ENCODE results near the gene ZMIZ1. TPM values are rescaled to one million over a fixed set of nuclear protein-coding genes. Genes with fewer than 3 reads are reported as not detected.

The ZMIZ1 gene
- total RNA-seq, 1 experiment from 2014 or later = 42.3 TPM

GRCh38 chr10:79187121-79187940, 118.6 kb downstream of the ZMIZ1 start:
- no peak for TF ChIP-seq CTCF (IDR thresholded peaks at IDR 0.05; ENCODE audit: insufficient read depth in 1 of 2, low read depth in 1 of 2, low read length in 1 of 2, severe bottlenecking in 1 of 2, unreplicated experiment in 1 of 2)
- BruUV-seq (replicated peaks) = no TSS peak
- peaks cover 55% of the 10 kb centered on the region for H3K4me1 Mint-ChIP-seq (ENCODE audit: low read depth, unreplicated experiment)
- peaks cover 22% of the 10 kb centered on the region for H3K36me3 Mint-ChIP-seq (ENCODE audit: insufficient read depth, unreplicated experiment)
- H3K27ac Mint-ChIP-seq (ENCODE audit: unreplicated experiment) = peak overlapping the region; percentile 91
- ChIA-PET CTCF (no interaction called here), POLR2A (no interaction called here)
- H3K36me3 ChIP-seq (ENCODE audit: control insufficient read depth, insufficient read depth, low read length) = peaks cover 4% of the 10 kb centered on the region
- DNase-seq = no peak
- no peaks in the 10 kb centered on the region for H3K9me3 ChIP-seq
- no peaks in the 10 kb centered on the region for H3K9me3 Mint-ChIP-seq (ENCODE audit: unreplicated experiment)
- no peaks in the 10 kb centered on the region for H3K27me3 ChIP-seq (replicated peaks; ENCODE audit: control insufficient read depth, insufficient read depth, low read length)
- H3K4me3 Mint-ChIP-seq (ENCODE audit: unreplicated experiment) = no peak overlapping the region
- H3K4me3 ChIP-seq (ENCODE audit: low read depth, low read length) = no peak overlapping the region
- intact Hi-C loops (cut with micrococcal nuclease; ENCODE audit: unreplicated experiment) = no loop called here
- H3K4me1 ChIP-seq = peaks cover 74% of the 10 kb centered on the region
- no peaks in the 10 kb centered on the region for H3K27me3 Mint-ChIP-seq (ENCODE audit: insufficient read depth, unreplicated experiment)

- H3K27ac Mint-ChIP-seq (ENCODE audit: unreplicated experiment) = peak overlapping the region; percentile 91
- DNase-seq = peak; percentile 85 to 91
- BruUV-seq (replicated peaks) = TSS peak; percentile 59
- H3K4me1 Mint-ChIP-seq (ENCODE audit: low read depth, unreplicated experiment) = peaks cover 57% of the 10 kb centered on the region
- H3K27me3 ChIP-seq (replicated peaks; ENCODE audit: control insufficient read depth, insufficient read depth, low read length) = no peaks in the 10 kb centered on the region
- peaks cover 21% of the 10 kb centered on the region for H3K36me3 Mint-ChIP-seq (ENCODE audit: insufficient read depth, unreplicated experiment)
- peak overlapping the region; percentile 46 for H3K4me3 Mint-ChIP-seq (ENCODE audit: unreplicated experiment)
- peaks cover 63% of the 10 kb centered on the region for H3K4me1 ChIP-seq
- no peaks in the 10 kb centered on the region for H3K27me3 Mint-ChIP-seq (ENCODE audit: insufficient read depth, unreplicated experiment)
- intact Hi-C loops (cut with micrococcal nuclease; ENCODE audit: unreplicated experiment) = loop anchor here (1.0 kb wide), 1 partner anchor 31 kb away; no protein-coding TSS in a partner anchor
- ChIA-PET POLR2A (interaction anchor here (0.9 kb wide), 1 partner anchor 30 kb away, joined by 3 read pairs; no protein-coding TSS in a partner anchor), CTCF (no interaction called here)
- H3K36me3 ChIP-seq (ENCODE audit: control insufficient read depth, insufficient read depth, low read length) = peaks cover 4% of the 10 kb centered on the region
- H3K9me3 ChIP-seq = no peaks in the 10 kb centered on the region
- TF ChIP-seq CTCF (IDR thresholded peaks at IDR 0.05; ENCODE audit: insufficient read depth in 1 of 2, low read depth in 1 of 2, low read length in 1 of 2, severe bottlenecking in 1 of 2, unreplicated experiment in 1 of 2) = no peak
- H3K4me3 ChIP-seq (ENCODE audit: low read depth, low read length) = no peak overlapping the region
- H3K9me3 Mint-ChIP-seq (ENCODE audit: unreplicated experiment) = no peaks in the 10 kb centered on the region
Measured at GRCh38 chr10:79188154-79188965, 119.6 kb downstream of the ZMIZ1 start.

GRCh38 chr10:79189181-79189580, 120.4 kb downstream of the ZMIZ1 start:
- Mint-ChIP-seq H3K4me1 (ENCODE audit: low read depth, unreplicated experiment) (peaks cover 49% of the 10 kb centered on the region), H3K27ac (ENCODE audit: unreplicated experiment) (peak overlapping the region; percentile 91), H3K4me3 (ENCODE audit: unreplicated experiment) (no peak overlapping the region), H3K27me3 (ENCODE audit: insufficient read depth, unreplicated experiment) (no peaks in the 10 kb centered on the region), H3K9me3 (ENCODE audit: unreplicated experiment) (no peaks in the 10 kb centered on the region), H3K36me3 (ENCODE audit: insufficient read depth, unreplicated experiment) (peaks cover 21% of the 10 kb centered on the region)
- no peak for DNase-seq
- Histone ChIP-seq H3K27me3 (replicated peaks; ENCODE audit: control insufficient read depth, insufficient read depth, low read length) (no peaks in the 10 kb centered on the region), H3K4me1 (peaks cover 55% of the 10 kb centered on the region), H3K9me3 (no peaks in the 10 kb centered on the region), H3K36me3 (ENCODE audit: control insufficient read depth, insufficient read depth, low read length) (peaks cover 4% of the 10 kb centered on the region), H3K4me3 (ENCODE audit: low read depth, low read length) (no peak overlapping the region)
- no peak for TF ChIP-seq CTCF (IDR thresholded peaks at IDR 0.05; ENCODE audit: insufficient read depth in 1 of 2, low read depth in 1 of 2, low read length in 1 of 2, severe bottlenecking in 1 of 2, unreplicated experiment in 1 of 2)
- POLR2A ChIA-PET = no interaction called here
- intact Hi-C loops (cut with micrococcal nuclease; ENCODE audit: unreplicated experiment) = no loop called here
- no TSS peak for BruUV-seq (replicated peaks)
- CTCF ChIA-PET = interaction anchor here (1.1 kb wide), 1 partner anchor 31 kb away, joined by 3 read pairs; no protein-coding TSS in a partner anchor

Data from Caco-2 (cell line).